Cerebellar nuclear complex (tissue), 1 donor: ENCODE results near the gene ANGPTL2.

Source experiments
- DNase-seq, 2 experiments: peaks; one replicate each; lab custom pipeline; 2025; lab: John Stamatoyannopoulos, UW

The ANGPTL2 gene

DNA sequence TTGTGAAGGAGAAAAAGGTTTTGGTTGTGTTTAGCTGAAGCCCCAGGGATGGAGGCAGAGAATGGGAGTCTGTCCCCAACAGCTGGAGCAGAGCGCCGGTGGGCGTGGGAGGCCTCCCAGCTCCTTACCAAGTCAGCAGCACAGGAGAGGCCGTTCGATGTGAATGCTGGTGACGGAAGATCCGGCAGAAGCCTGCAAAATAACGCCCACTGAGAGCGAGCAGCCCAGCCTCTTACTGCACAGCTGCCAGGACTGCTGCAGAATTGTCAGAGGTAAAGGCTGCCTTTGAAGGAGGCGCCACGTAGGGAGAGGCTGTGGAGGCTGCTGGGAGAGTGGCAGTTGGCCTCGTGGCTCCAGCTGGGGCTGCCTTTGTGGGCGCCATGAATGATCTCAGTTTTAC lies 26.2 kb downstream of the ANGPTL2 start:
- no peak for DNase-seq

DNA sequence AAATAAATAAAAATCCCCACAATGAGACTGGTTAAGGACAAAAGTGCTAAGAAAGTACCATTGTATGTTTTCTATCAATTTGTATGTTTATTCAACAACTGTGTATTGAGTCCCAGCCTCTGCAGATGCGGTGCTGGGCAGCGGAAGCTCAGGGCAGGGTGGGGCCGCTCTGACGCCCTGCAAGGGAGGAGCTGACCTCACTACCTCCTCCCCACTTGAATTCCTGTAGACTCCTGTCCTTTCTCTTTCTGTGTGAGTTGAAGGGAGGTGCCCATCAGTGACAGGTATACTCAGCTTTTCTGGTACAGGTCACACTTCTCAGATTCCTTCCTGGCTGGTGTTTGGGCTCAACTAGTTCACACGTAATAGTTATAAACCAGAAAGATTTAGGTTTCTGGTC lies 27.0 kb downstream of the ANGPTL2 start:
- DNase-seq, result no peak

- no peak for DNase-seq
Measured at GRCh38 chr9:127093319-127094020, 29.0 kb downstream of the ANGPTL2 start.

DNA sequence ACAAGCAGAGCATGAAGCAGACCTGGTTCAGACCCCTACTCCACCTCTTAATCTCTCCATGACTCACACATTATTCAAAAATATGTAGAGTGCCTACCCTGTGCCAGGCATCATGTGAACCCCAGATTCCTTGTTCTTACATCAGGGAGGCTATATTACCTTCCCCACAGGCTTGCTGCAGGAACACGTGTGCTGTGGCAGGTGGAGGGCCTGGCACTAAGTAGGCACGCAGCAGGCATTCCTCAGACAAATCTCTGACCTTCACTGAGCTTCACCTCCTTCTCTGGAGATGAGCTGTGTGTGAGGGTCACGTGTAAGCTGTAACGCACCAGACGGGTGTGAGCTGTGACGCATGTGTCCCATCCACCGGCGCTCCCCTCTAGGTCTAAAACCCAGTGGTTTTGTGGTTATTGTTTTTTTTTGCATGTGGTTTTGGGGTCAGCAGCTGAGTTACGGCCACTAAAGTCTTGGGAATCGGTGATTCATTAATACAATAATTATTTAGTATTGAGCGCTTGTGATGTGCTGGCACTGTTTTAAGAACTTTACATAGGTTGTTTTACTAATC lies 30.3 kb downstream of the ANGPTL2 start:
- DNase-seq, result no peak

DNA sequence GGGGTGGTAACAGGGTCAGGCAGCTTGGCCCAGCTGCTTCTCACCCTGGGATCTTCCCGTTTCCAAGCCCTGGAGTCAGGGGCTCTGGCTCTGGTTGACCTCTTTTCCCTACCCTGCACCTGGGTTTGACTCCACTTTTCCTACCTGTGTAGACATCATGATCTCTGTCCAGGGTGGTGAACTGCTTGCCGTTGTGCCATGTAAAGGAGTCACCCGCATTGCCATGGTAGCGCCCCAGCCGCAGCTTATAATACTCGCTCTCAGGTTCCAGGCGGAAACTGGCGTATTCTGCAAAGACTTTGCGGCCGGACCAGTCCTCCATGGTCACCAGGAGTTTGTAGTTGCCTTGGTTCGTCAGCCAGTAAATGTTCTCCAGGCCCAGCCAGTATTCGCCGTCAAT lies 30.9 kb downstream of the ANGPTL2 start:
- DNase-seq, result no peak

GRCh38 chr9:127090341-127090985 lies 32.0 kb downstream of the ANGPTL2 start:
- DNase-seq, result no peak

- no peak for DNase-seq
Measured at GRCh38 chr9:127089631-127090081, 32.8 kb downstream of the ANGPTL2 start.

- DNase-seq, result no peak
Measured at GRCh38 chr9:127088724-127089615, 33.5 kb downstream of the ANGPTL2 start.

- no peak for DNase-seq
Measured at GRCh38 chr9:127087836-127088235, 34.6 kb downstream of the ANGPTL2 start.

DNA sequence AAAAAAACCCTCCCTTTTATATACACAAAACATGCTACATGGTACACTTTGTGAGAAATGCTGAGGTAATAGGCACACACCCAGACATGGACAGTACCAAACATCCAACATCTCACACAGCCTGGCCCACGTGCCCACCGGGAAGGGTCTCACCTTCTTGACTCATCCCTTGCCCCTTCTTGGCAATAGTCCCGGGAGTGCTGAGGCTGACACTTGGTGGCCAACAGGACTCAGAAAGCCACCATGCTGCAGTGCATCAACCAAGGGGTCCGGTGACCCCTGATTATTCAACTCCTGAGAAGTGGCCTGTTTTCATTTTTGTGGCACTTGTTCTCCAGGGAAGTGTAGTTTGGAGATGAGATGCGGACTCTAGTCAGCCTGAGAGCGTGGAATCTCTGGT lies 35.0 kb downstream of the ANGPTL2 start:
- DNase-seq, result no peak

- no peak for DNase-seq
Measured at GRCh38 chr9:127086771-127087170, 35.7 kb downstream of the ANGPTL2 start.

DNA sequence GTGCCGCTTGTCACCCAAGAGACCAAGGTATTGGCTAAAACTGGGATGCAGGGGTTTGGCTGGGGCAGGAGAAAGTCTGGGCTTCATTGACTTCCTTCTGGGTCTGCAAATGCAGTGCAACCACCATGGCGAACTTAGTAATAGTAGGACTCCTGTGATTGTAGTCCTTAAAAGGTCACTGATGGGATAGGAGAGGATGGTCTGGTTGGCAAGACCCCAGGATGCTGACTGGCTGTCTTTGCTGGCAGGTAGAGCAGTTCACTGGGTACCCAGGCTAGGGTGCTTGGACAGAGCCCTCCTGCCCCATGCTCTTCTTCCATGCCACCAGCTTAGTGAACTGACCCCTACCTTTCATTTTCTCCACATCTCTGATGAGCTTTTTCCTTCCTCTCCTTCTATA lies 37.2 kb downstream of the ANGPTL2 start:
- no peak for DNase-seq

GRCh38 chr9:127084076-127085039 lies 38.1 kb downstream of the ANGPTL2 start:
- DNase-seq, result no peak

- peak; percentile 40 to 52 for DNase-seq
Measured at GRCh38 chr9:127083138-127083980, 39.1 kb downstream of the ANGPTL2 start.

DNA sequence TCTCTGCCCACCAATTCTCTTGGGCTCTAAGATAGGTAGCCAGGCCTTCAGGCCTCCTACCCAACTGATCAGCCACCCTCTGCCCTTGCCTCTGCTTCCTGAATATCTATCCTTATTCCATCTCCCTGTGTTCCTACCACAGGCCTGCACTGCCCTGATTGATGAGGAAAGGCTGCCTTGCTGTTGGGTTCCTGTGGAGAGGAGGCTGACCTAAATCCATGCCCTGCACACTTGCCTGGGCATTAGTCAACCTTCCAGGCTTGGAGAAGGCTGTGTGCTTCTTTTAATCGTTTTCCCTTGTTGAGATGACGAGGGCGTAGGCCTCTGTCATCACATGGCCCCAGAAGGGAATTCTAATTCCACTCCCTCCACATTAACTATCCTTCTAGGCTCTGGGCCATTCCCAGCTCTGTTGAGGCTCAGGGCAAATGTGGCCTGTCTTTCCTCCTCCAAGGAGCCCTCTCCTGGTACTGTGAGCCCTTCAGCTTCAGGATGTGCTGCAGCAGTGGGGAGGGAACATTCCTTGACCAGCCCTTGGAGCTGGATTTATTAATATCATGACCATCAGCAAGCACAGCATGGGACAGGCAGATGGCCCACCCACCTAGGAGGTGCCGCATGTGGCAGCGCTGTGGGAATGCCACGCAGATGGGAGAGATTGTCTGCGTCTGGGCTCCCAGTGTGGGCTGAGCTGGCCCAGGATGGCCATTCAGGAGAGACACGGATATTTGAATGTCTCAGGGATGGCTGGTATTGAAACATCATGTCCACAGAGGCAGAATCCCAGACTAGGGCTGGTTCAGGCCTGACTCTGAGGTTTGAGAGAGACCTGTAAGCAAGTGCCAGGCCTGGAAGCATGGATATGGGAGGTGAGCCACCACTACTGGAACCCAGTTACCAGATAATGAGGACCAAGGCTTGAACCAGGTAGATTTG lies 40.9 kb downstream of the ANGPTL2 start:
- no peak for DNase-seq

DNA sequence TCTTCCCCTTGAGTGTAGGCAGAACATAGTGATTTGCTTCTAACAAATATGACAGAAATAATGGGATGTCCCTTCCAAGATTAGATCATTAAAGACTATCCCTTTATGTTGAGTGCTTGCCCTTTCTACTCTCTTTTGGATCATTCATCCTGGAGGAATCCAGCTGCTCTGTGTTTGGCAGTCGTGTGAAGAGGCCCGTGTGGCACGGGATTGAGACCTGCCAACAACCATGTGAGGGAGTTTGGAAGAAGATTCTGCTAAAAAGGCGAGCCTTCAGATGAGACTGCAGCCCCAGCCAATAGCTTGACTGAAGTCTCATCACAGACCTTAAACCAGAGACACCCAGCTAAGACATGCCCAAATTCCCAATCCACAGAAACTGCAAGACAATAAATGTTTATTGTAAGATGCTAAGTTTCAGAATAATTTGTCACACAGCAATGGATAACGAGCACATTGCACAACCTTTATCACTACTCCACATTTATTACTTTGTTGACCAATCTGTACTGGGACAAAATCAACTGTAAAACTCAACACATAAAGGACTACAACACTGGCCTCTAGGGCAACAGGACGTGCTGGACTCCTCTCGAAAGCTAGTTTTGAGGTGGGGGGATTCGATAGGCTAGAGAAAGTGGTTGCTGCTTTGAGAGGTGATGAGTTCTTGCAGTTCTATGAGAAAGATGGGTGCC lies 42.8 kb downstream of the ANGPTL2 start:
- DNase-seq, result no peak

GRCh38 chr9:127078988-127079387 lies 43.4 kb downstream of the ANGPTL2 start:
- DNase-seq, result no peak

DNA sequence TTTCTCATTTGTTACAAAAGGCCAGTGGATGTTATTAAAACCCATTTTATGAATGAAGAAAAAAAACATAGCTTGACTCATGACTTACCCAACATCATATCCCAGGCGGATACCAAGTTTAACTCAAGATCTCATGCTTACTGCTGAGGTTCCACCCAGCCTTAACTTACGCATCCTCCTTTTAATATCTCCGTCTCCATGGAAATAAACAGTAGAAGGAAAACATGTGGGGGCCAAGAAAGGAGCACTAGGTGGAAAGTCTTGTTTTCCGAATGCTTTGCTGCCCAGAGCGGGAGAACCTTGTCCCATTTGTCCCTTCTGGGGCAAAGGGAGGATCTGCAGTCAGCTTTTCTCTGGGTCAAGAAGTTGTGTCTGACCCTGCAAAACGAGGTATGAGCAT lies 44.1 kb downstream of the ANGPTL2 start:
- DNase-seq, result no peak

DNA sequence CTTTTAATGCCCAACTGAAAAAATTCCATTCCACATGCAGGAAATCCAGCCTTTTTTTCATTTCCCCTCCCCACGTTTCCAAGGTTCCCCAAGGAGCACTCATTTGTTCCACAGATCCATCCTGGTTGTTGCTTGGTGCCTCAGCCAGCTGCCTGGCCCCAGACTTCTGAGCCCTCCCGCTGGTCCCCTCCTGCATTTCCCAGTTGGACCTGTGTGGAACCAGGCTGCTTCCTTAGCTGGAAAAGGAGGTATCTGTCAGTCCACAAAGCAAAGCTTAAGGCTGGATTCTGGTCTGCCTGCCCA lies 44.8 kb downstream of the ANGPTL2 start:
- no peak for DNase-seq
